ENCODE data around the gene PLAAT2. TPM values are rescaled to one million over a fixed set of nuclear protein-coding genes. Genes with fewer than 3 reads are reported as not detected.

Gene PLAAT2
- total and polyA plus RNA-seq, 9 of the 15 experiments (the other 6 are each of a cell fraction or from before 2014, with no cell fraction given) = not detected

DNA sequence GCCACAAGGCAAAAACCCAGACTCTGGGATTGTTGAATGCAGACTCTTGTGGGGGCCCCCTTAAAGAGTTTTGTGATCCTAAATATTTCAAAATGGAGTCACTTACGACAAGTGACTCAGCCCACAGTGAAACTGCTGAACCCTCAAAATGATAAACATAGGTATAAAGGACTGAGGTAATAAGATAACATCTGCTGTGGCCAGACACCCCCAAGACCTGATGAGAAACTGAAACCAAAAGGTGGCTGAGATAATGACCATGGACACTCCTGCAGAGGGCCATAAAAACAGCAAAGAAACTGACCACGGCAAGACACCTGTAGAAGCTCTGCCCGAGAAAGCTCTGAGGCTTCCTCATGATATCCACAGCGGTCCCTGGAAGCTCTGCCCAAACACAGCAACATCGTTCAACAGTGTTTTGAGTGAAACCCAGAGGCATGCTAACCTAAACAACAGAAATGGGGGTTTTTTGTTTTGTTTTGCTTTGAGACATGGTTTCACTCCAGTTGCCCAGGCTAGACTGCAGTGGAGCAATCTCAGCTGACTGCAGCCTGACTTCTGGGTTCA is 28.2 kb downstream of the PLAAT2 start (continued):
- TF ChIP-seq, protein P1, sequence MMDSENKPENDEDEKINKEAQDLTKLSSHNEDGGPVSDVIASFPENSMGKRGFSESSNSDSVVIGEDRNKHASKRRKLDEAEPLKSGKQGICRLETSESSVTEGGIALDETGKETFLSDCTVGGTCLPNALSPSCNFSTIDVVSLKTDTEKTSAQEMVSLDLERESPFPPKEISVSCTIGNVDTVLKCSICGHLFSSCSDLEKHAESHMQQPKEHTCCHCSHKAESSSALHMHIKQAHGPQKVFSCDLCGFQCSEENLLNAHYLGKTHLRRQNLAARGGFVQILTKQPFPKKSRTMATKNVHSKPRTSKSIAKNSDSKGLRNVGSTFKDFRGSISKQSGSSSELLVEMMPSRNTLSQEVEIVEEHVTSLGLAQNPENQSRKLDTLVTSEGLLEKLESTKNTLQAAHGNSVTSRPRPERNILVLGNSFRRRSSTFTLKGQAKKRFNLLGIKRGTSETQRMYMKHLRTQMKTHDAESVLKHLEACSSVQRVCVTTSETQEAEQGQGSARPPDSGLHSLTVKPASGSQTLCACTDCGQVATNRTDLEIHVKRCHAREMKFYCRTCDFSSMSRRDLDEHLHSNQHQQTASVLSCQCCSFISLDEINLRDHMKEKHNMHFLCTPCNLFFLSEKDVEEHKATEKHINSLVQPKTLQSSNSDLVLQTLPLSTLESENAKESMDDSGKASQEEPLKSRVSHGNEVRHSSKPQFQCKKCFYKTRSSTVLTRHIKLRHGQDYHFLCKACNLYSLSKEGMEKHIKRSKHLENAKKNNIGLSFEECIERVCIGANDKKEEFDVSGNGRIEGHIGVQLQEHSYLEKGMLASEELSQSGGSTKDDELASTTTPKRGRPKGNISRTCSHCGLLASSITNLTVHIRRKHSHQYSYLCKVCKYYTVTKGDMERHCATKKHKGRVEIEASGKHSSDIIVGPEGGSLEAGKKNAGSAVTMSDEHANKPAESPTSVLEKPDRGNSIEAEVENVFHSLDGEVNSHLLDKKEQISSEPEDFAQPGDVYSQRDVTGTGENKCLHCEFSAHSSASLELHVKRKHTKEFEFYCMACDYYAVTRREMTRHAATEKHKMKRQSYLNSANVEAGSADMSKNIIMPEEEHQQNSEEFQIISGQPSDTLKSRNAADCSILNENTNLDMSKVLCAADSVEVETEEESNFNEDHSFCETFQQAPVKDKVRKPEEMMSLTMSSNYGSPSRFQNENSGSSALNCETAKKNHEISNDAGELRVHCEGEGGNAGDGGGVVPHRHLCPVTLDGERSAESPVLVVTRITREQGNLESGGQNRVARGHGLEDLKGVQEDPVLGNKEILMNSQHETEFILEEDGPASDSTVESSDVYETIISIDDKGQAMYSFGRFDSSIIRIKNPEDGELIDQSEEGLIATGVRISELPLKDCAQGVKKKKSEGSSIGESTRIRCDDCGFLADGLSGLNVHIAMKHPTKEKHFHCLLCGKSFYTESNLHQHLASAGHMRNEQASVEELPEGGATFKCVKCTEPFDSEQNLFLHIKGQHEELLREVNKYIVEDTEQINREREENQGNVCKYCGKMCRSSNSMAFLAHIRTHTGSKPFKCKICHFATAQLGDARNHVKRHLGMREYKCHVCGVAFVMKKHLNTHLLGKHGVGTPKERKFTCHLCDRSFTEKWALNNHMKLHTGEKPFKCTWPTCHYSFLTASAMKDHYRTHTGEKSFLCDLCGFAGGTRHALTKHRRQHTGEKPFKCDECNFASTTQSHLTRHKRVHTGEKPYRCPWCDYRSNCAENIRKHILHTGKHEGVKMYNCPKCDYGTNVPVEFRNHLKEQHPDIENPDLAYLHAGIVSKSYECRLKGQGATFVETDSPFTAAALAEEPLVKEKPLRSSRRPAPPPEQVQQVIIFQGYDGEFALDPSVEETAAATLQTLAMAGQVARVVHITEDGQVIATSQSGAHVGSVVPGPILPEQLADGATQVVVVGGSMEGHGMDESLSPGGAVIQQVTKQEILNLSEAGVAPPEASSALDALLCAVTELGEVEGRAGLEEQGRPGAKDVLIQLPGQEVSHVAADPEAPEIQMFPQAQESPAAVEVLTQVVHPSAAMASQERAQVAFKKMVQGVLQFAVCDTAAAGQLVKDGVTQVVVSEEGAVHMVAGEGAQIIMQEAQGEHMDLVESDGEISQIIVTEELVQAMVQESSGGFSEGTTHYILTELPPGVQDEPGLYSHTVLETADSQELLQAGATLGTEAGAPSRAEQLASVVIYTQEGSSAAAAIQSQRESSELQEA (IDR thresholded peaks at IDR 0.05; ENCODE audit: low read depth) = no peak
- TF ChIP-seq, protein P2, sequence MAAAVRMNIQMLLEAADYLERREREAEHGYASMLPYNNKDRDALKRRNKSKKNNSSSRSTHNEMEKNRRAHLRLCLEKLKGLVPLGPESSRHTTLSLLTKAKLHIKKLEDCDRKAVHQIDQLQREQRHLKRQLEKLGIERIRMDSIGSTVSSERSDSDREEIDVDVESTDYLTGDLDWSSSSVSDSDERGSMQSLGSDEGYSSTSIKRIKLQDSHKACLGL (CRISPR knock-in tag; IDR thresholded peaks at IDR 0.05; ENCODE audit: borderline replicate concordance, poor library complexity, severe bottlenecking) = peak; percentile 72
- TF ChIP-seq SIN3A (IDR thresholded peaks at IDR 0.05; ENCODE audit: borderline replicate concordance in 2 of 2, control insufficient read depth in 1 of 2, low read depth in 2 of 2, low read length in 2 of 2) = no peak
- TF ChIP-seq SPI1 (IDR thresholded peaks at IDR 0.05; ENCODE audit: borderline replicate concordance, low read depth, low read length) = no peak
- TF ChIP-seq, protein P3, sequence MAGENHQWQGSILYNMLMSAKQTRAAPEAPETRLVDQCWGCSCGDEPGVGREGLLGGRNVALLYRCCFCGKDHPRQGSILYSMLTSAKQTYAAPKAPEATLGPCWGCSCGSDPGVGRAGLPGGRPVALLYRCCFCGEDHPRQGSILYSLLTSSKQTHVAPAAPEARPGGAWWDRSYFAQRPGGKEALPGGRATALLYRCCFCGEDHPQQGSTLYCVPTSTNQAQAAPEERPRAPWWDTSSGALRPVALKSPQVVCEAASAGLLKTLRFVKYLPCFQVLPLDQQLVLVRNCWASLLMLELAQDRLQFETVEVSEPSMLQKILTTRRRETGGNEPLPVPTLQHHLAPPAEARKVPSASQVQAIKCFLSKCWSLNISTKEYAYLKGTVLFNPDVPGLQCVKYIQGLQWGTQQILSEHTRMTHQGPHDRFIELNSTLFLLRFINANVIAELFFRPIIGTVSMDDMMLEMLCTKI (IDR thresholded peaks at IDR 0.05; ENCODE audit: partially characterized antibody) = no peak
- TF ChIP-seq CAMTA2 (CRISPR knock-in tag; conservative IDR thresholded peaks at IDR 0.05) = no peak
- TF ChIP-seq, protein P4, sequence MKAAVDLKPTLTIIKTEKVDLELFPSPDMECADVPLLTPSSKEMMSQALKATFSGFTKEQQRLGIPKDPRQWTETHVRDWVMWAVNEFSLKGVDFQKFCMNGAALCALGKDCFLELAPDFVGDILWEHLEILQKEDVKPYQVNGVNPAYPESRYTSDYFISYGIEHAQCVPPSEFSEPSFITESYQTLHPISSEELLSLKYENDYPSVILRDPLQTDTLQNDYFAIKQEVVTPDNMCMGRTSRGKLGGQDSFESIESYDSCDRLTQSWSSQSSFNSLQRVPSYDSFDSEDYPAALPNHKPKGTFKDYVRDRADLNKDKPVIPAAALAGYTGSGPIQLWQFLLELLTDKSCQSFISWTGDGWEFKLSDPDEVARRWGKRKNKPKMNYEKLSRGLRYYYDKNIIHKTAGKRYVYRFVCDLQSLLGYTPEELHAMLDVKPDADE (conservative IDR thresholded peaks at IDR 0.05; ENCODE audit: control insufficient read depth, low read depth, low read length) = no peak
- peak; percentile 100 for TF ChIP-seq ZNF644 (tag; IDR thresholded peaks at IDR 0.05; ENCODE audit: low read depth)
- TF ChIP-seq, protein P5, sequence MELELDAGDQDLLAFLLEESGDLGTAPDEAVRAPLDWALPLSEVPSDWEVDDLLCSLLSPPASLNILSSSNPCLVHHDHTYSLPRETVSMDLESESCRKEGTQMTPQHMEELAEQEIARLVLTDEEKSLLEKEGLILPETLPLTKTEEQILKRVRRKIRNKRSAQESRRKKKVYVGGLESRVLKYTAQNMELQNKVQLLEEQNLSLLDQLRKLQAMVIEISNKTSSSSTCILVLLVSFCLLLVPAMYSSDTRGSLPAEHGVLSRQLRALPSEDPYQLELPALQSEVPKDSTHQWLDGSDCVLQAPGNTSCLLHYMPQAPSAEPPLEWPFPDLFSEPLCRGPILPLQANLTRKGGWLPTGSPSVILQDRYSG (tag; conservative IDR thresholded peaks at IDR 0.05; ENCODE audit: low read depth) = peak; percentile 99
- TF ChIP-seq ARNT (IDR thresholded peaks at IDR 0.05) = no peak
- no peak for TF ChIP-seq CBX1 (IDR thresholded peaks at IDR 0.05; ENCODE audit: low read depth)
- TF ChIP-seq CHCHD3 (CRISPR knock-in tag; IDR thresholded peaks at IDR 0.05) = no peak
- TF ChIP-seq ZKSCAN1 (IDR thresholded peaks at IDR 0.05; ENCODE audit: low read depth, low read length) = no peak
- TF ChIP-seq MEF2A (IDR thresholded peaks at IDR 0.05; ENCODE audit: control insufficient read depth, low read depth, low read length) = no peak
- TF ChIP-seq ZNF263 (CRISPR knock-in tag; IDR thresholded peaks at IDR 0.05; ENCODE audit: borderline replicate concordance) = no peak

Data from K562 (cell line).